Cardiac muscle cell (in vitro differentiated cells and primary cell): ENCODE results near the gene RCVRN. TPM values are rescaled to one million over a fixed set of nuclear protein-coding genes. Genes with fewer than 3 reads are reported as not detected.

ENCODE experiments used
- DNase-seq, 2 donors: peaks; one replicate each; pipeline versions ENCODE4 v3.0.0 to v3.0.0-alpha.2; 2010 to 2017; ENCODE audit warnings: low read depth in 1 of 2, low spot score in 1 of 2
- H3K27ac ChIP-seq: fragments of 200-600 bp; sonication (generic); 2 replicates; pipeline ENCODE4 v1.5.1; 2016
- H3K27me3 ChIP-seq: fragments of 200-600 bp; sonication (generic); 2 replicates; pipeline ENCODE4 v1.6.0; 2016; ENCODE audit warnings: control low read depth
- H3K36me3 ChIP-seq: fragments of 200-600 bp; sonication (generic); 2 replicates; pipeline ENCODE4 v1.5.1; 2016; ENCODE audit warnings: control low read depth
- H3K4me1 ChIP-seq: fragments of 200-600 bp; sonication (generic); 2 replicates; pipeline ENCODE4 v1.8.1; 2017; ENCODE audit warnings: low read depth, mild to moderate bottlenecking, mixed run types
- H3K4me3 ChIP-seq: fragments of 200-600 bp; sonication (generic); 2 replicates; pipeline ENCODE4 v1.5.1; 2016; ENCODE audit warnings: mild to moderate bottlenecking
- H3K9me3 ChIP-seq: fragments of 200-600 bp; sonication (generic); 2 replicates; pipeline ENCODE4 v1.5.1; 2017; ENCODE audit warnings: low read depth, mild to moderate bottlenecking, control low read depth
- polyA plus RNA-seq: library from polyadenylated mRNA; unstranded; fragments of >200 nt; fragmentation: Nextera tagmentation; extraction: Ambion mirVana; gene quantifications from 2 replicates; pipeline ENCODE4 v1.2.1, GENCODE V29; 2016
- total RNA-seq: library from RNA; depleted of rRNA; stranded (reverse); fragments of >200 nt; gene quantifications from 2 replicates; pipeline ENCODE4 v1.2.3, GENCODE V29; 2016
- TF ChIP-seq, protein P1 (sequence below): IDR thresholded peaks from 2 replicates; pipeline ENCODE4 v1.5.1; 2012; ENCODE audit warnings: low read depth, mild to moderate bottlenecking, low read length

RCVRN gene
- total and polyA plus RNA-seq, 2 experiments from 2014 or later: 0.06 TPM; not detected in 1

DNA sequence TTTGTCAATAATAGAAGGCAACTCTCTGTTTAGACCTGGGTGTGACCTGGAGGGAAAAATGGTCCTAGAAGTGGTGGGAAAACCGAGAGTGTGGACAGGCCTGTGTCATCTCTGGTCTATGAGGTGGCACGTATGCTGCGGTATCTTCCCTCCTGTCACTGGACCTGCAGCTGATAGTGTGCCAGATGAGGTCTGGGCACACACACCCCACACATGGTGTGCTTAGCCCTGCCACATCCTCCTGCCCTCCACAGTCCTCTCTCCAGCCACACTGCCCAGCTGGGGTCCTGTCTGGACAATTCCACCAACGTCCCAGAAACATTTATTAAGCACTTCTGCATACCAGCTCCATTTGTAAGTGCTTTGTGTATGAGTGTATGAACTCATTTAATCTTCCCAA is 42.1 kb downstream of the RCVRN start:
- DNase-seq: no peak

DNA sequence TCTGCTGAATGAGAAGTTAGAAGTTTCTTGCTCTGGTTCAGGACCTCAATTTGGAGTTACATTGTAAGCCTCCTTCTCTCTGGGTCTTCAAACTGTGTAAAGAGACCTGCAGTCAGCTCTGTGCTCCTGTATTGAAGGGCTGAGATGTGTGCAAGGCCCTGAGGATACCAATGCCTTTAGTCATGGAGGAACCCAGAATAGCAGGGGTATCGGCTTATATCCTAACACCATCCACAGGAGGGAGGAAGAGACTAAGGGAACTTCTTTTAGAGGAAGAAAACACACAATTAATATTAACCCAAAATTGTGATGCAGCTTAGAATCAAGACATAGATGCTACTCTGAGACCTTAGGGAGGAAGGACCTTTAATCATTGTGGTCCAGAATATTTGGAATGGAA is 42.9 kb downstream of the RCVRN start:
- Histone ChIP-seq H3K9me3 (no peaks in the 10 kb centered on the region), H3K4me3 (no peak overlapping the region), H3K36me3 (no peaks in the 10 kb centered on the region), H3K27ac (no peak overlapping the region), H3K27me3 (no peaks in the 10 kb centered on the region), H3K4me1 (no peaks in the 10 kb centered on the region)
- DNase-seq: peak in 1 of 2 donors; percentile 16
- TF ChIP-seq, protein P1, sequence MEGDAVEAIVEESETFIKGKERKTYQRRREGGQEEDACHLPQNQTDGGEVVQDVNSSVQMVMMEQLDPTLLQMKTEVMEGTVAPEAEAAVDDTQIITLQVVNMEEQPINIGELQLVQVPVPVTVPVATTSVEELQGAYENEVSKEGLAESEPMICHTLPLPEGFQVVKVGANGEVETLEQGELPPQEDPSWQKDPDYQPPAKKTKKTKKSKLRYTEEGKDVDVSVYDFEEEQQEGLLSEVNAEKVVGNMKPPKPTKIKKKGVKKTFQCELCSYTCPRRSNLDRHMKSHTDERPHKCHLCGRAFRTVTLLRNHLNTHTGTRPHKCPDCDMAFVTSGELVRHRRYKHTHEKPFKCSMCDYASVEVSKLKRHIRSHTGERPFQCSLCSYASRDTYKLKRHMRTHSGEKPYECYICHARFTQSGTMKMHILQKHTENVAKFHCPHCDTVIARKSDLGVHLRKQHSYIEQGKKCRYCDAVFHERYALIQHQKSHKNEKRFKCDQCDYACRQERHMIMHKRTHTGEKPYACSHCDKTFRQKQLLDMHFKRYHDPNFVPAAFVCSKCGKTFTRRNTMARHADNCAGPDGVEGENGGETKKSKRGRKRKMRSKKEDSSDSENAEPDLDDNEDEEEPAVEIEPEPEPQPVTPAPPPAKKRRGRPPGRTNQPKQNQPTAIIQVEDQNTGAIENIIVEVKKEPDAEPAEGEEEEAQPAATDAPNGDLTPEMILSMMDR: no peak

More for the DNA sequence above, 42.1 kb downstream of the RCVRN start:
- no peak overlapping the region for H3K4me3 ChIP-seq
- no peaks in the 10 kb centered on the region for H3K9me3 ChIP-seq
- H3K36me3 ChIP-seq: no peaks in the 10 kb centered on the region
- TF ChIP-seq, protein P1: no peak
- no peak overlapping the region for H3K27ac ChIP-seq
- no peaks in the 10 kb centered on the region for H3K4me1 ChIP-seq
- no peaks in the 10 kb centered on the region for H3K27me3 ChIP-seq

DNA sequence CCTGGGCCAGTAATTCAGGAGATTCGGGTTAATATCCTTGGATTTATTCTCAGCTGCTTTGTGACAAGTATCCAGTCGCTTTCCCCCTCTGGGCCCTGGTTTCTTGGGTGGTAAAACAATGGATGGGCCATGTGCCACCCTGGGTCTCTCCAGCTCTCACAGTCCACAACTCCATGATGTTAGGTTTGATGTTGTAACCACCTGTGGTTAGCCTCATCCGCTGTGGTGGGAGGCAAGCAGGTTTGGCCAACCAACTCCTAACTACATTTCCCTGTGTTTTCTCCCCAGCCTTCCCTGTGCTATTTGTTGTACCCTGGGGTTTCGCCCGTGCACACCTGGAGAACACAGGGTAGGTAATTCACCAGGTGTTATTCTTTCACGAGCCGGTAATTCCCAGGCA is 44.2 kb downstream of the RCVRN start:
- DNase-seq: no peak
- Histone ChIP-seq H3K36me3 (no peaks in the 10 kb centered on the region), H3K27ac (no peak overlapping the region), H3K27me3 (no peaks in the 10 kb centered on the region), H3K4me1 (no peaks in the 10 kb centered on the region), H3K9me3 (no peaks in the 10 kb centered on the region), H3K4me3 (no peak overlapping the region)
- TF ChIP-seq, protein P1: no peak

DNA sequence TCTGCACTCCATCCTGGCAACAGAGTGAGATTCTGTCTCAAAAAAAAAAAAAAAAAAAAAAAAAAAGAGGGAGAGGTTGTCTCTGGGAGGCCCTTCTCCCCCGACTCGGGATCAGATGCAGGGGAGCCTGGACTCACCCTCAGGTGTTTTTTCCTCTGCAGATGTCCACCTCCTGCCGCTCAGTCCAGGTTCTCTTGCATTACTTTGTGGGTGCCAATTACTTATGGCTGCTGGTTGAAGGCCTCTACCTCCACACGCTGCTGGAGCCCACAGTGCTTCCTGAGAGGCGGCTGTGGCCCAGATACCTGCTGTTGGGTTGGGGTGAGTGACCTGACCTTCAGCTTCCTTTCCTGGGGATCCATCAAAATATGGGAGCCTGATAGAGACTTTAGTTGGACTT is 45.3 kb downstream of the RCVRN start:
- TF ChIP-seq, protein P1: no peak
- Histone ChIP-seq H3K4me1 (no peaks in the 10 kb centered on the region), H3K27ac (no peak overlapping the region), H3K36me3 (no peaks in the 10 kb centered on the region), H3K9me3 (no peaks in the 10 kb centered on the region), H3K4me3 (no peak overlapping the region), H3K27me3 (no peaks in the 10 kb centered on the region)
- DNase-seq: no peak

GRCh38 chr17:9855036-9855435 is 50.0 kb downstream of the RCVRN start:
- H3K36me3 ChIP-seq: no peaks in the 10 kb centered on the region
- H3K27ac ChIP-seq: no peak overlapping the region
- H3K4me3 ChIP-seq: no peak overlapping the region
- H3K9me3 ChIP-seq: no peaks in the 10 kb centered on the region
- no peaks in the 10 kb centered on the region for H3K4me1 ChIP-seq
- TF ChIP-seq, protein P1: no peak
- H3K27me3 ChIP-seq: no peaks in the 10 kb centered on the region
- no peak for DNase-seq

- TF ChIP-seq, protein P1: no peak
- no peak for DNase-seq
- H3K36me3 ChIP-seq: no peaks in the 10 kb centered on the region
- no peak overlapping the region for H3K27ac ChIP-seq
- no peaks in the 10 kb centered on the region for H3K4me1 ChIP-seq
- no peak overlapping the region for H3K4me3 ChIP-seq
- no peaks in the 10 kb centered on the region for H3K27me3 ChIP-seq
- no peaks in the 10 kb centered on the region for H3K9me3 ChIP-seq
Observed at GRCh38 chr17:9854255-9854654, 50.8 kb downstream of the RCVRN start.
